H1 (cell line): Measurements from ENCODE around the gene PIGZ. TPM values are rescaled to one million over a fixed set of nuclear protein-coding genes. Genes with fewer than 3 reads are reported as not detected.

Experiments used
- CTCF ChIA-PET: fragments of 300-600 bp; sonication (Branson Sonifier 250); formaldehyde crosslinking; loops from one replicate; lab custom pipeline; 2021; ENCODE audit not compliant: partially characterized antibody; lab: Charles Lee
- POLR2A ChIA-PET: fragments of 300-600 bp; sonication (Branson Sonifier 250); formaldehyde crosslinking; loops from one replicate; lab custom pipeline; 2021; ENCODE audit warnings: inconsistent platforms; ENCODE audit not compliant: partially characterized antibody; lab: Charles Lee
- DNase-seq, 2 experiments: peaks; one replicate each; pipeline versions ENCODE4 v3.0.0 to v3.0.0-alpha.2; 2010 to 2022; ENCODE audit warnings: low spot score in 2 of 2, low read depth in 1 of 2, mixed read lengths in 1 of 2
- FAIRE-seq: peaks from 2 replicates; lab custom pipeline; 2011; peaks lifted over from hg19 to GRCh38; lab: Jason Lieb, UNC
- H2AFZ ChIP-seq: 2 replicates; pipeline ENCODE4 v1.8.1; 2012; ENCODE audit warnings: low read length, inconsistent platforms
- H2AK5ac ChIP-seq: 2 replicates; pipeline ENCODE4 v1.6.1; 2013; ENCODE audit warnings: low read depth, low read length
- H2BK120ac ChIP-seq: replicated peaks from 2 replicates; pipeline ENCODE3; 2013; ENCODE audit warnings: low read depth, low read length, inconsistent platforms
- H2BK12ac ChIP-seq: 2 replicates; pipeline ENCODE4 v1.6.1; 2013; ENCODE audit warnings: low read depth, low read length
- H2BK15ac ChIP-seq: 2 replicates; pipeline ENCODE4 v1.6.1; 2013; ENCODE audit warnings: low read length
- H2BK20ac ChIP-seq: 2 replicates; pipeline ENCODE4 v1.6.1; 2013; ENCODE audit warnings: low read length
- H2BK5ac ChIP-seq: 2 replicates; pipeline ENCODE4 v1.6.1; 2013; ENCODE audit warnings: low read depth, low read length
- H3K14ac ChIP-seq: 2 replicates; pipeline ENCODE4 v1.6.1; 2013; ENCODE audit warnings: inconsistent platforms; ENCODE audit not compliant: insufficient read length
- H3K18ac ChIP-seq: 2 replicates; pipeline ENCODE4 v1.6.1; 2013; ENCODE audit warnings: low read length; ENCODE audit errors: extremely low read depth
- H3K23ac ChIP-seq: 2 replicates; pipeline ENCODE4 v1.6.1; 2013; ENCODE audit warnings: inconsistent platforms; ENCODE audit not compliant: insufficient read length
- H3K23me2 ChIP-seq: 2 replicates; pipeline ENCODE4 v1.6.1; 2013; ENCODE audit warnings: low read depth, low read length
- H3K27ac ChIP-seq: 2 replicates; pipeline ENCODE4 v1.6.1; 2011; ENCODE audit warnings: low read depth, low read length, inconsistent platforms
- H3K27me3 ChIP-seq, 4 experiments: replicated peaks in 1 of 4; 1 replicate in 1 of 4; 2 replicates in 3 of 4; pipeline versions ENCODE4 v1.6.1 to v1.8.1; 2011 to 2013; ENCODE audit warnings: low read length in 3 of 4, mild to moderate bottlenecking in 3 of 4, inconsistent platforms in 2 of 4, mixed read lengths in 2 of 4, moderate library complexity in 1 of 4; ENCODE audit not compliant: control insufficient read depth in 3 of 4, insufficient read depth in 3 of 4; ENCODE audit errors: extremely low read depth in 1 of 4
- H3K36me3 ChIP-seq, 4 experiments: 2 replicates each; pipeline versions ENCODE4 v1.6.1 to v1.8.1; 2011 to 2013; ENCODE audit warnings: mild to moderate bottlenecking in 4 of 4, low read length in 3 of 4, moderate library complexity in 2 of 4, control low read depth in 1 of 4, inconsistent platforms in 1 of 4; ENCODE audit not compliant: insufficient read depth in 4 of 4, control insufficient read depth in 2 of 4
- H3K4ac ChIP-seq: replicated peaks from 2 replicates; pipeline ENCODE3; 2013; ENCODE audit warnings: low read length, low read depth, mixed read lengths, inconsistent platforms; ENCODE audit not compliant: insufficient read length
- H3K4me1 ChIP-seq, 4 experiments: replicated peaks in 1 of 4; 1 replicate in 1 of 4; 2 replicates in 3 of 4; pipeline versions ENCODE4 v1.6.1 to v1.8.1; 2011 to 2013; ENCODE audit warnings: low read length in 3 of 4, inconsistent platforms in 2 of 4, mixed read lengths in 1 of 4; ENCODE audit not compliant: insufficient read depth in 4 of 4, control insufficient read depth in 3 of 4
- H3K4me2 ChIP-seq, 2 experiments: 2 replicates each; pipeline versions ENCODE4 v1.6.1 to v1.8.1; 2011 to 2013; ENCODE audit warnings: low read depth in 2 of 2, low read length in 2 of 2, control low read depth in 1 of 2, inconsistent platforms in 1 of 2, mild to moderate bottlenecking in 1 of 2; ENCODE audit not compliant: insufficient read depth in 1 of 2
- H3K4me3 ChIP-seq, 4 experiments: fragments of 200-600, 300-600 bp in 1 of 4; sonication (generic), shearing (Covaris generic), sonication (Bioruptor Twin) in 1 of 4; 2 replicates each; pipeline versions ENCODE4 v1.5.1 to v1.8.1; 2011 to 2016; ENCODE audit warnings: low read length in 4 of 4, low read depth in 3 of 4, control low read depth in 2 of 4, inconsistent platforms in 2 of 4, mild to moderate bottlenecking in 2 of 4, mixed read lengths in 1 of 4, moderate library complexity in 1 of 4; ENCODE audit not compliant: insufficient read depth in 2 of 4; ENCODE audit errors: extremely low read depth in 1 of 4
- H3K56ac ChIP-seq: replicated peaks from 2 replicates; pipeline ENCODE3; 2013; ENCODE audit warnings: low read depth, mild to moderate bottlenecking, mixed read lengths, low read length, inconsistent platforms; ENCODE audit not compliant: insufficient read length
- H3K79me1 ChIP-seq: 2 replicates; pipeline ENCODE4 v1.6.1; 2013; ENCODE audit warnings: low read depth, low read length, control low read depth
- H3K79me2 ChIP-seq, 2 experiments: 2 replicates each; pipeline versions ENCODE4 v1.6.1 to v1.8.1; 2012 to 2013; ENCODE audit warnings: low read length in 2 of 2, mild to moderate bottlenecking in 2 of 2, inconsistent platforms in 1 of 2; ENCODE audit not compliant: insufficient read depth in 2 of 2, control insufficient read depth in 1 of 2
- H3K9ac ChIP-seq, 4 experiments: replicated peaks in 1 of 4; 1 replicate in 1 of 4; 2 replicates in 3 of 4; pipeline versions ENCODE4 v1.6.1 to v1.8.1; 2011 to 2013; ENCODE audit warnings: low read depth in 3 of 4, low read length in 3 of 4, control low read depth in 2 of 4, mild to moderate bottlenecking in 2 of 4, moderate library complexity in 2 of 4, inconsistent platforms in 1 of 4; ENCODE audit errors: extremely low read depth in 1 of 4
- H3K9me3 ChIP-seq, 2 experiments: 2 replicates each; pipeline versions ENCODE4 v1.6.1 to v1.8.1; 2012 to 2013; ENCODE audit warnings: mild to moderate bottlenecking in 2 of 2, moderate library complexity in 2 of 2, control low read depth in 1 of 2, inconsistent platforms in 1 of 2, low read depth in 1 of 2, low read length in 1 of 2, mixed read lengths in 1 of 2; ENCODE audit not compliant: insufficient read depth in 2 of 2
- H4K20me1 ChIP-seq, 2 experiments: replicated peaks in 1 of 2; 2 replicates each; pipeline versions ENCODE3 to v1.8.1; 2011 to 2013; ENCODE audit warnings: inconsistent platforms in 2 of 2, low read length in 2 of 2, mild to moderate bottlenecking in 1 of 2; ENCODE audit not compliant: insufficient read depth in 2 of 2, control insufficient read depth in 1 of 2
- H4K5ac ChIP-seq: 2 replicates; pipeline ENCODE4 v1.6.1; 2013; ENCODE audit warnings: low read length, low read depth, mixed read lengths, inconsistent platforms; ENCODE audit not compliant: insufficient read length
- H4K8ac ChIP-seq: 2 replicates; pipeline ENCODE4 v1.8.0; 2013; ENCODE audit warnings: mild to moderate bottlenecking, moderate library complexity, low read length, inconsistent platforms; ENCODE audit not compliant: insufficient read depth; ENCODE audit errors: extremely low read depth
- H4K91ac ChIP-seq: replicated peaks from 2 replicates; pipeline ENCODE3; 2013; ENCODE audit warnings: low read length, mixed read lengths, inconsistent platforms; ENCODE audit not compliant: insufficient read length
- ASH2L ChIP-seq: fragments of 200-600, 300-600 bp; sonication (generic); IDR thresholded peaks from one replicate; pipeline ENCODE4 v1.7.1; 2017; ENCODE audit warnings: low read length
- CTBP2 ChIP-seq: IDR thresholded peaks from 2 replicates; pipeline ENCODE4 v1.7.0; 2011; ENCODE audit warnings: borderline replicate concordance, mild to moderate bottlenecking, moderate library complexity, mixed read lengths, low read length; ENCODE audit not compliant: insufficient read depth, insufficient read length
- EZH2 ChIP-seq: fragments of 200-600 bp; sonication (generic); IDR thresholded peaks from 2 replicates; pipeline ENCODE4 v1.7.1; 2012; ENCODE audit warnings: low read depth, mild to moderate bottlenecking, moderate library complexity, low read length, inconsistent platforms; ENCODE audit not compliant: severe bottlenecking
- GTF2F1 ChIP-seq: IDR thresholded peaks from 2 replicates; pipeline ENCODE4 v1.6.1; 2012; ENCODE audit warnings: low read depth, low read length, improper control_type of control experiment, borderline replicate concordance
- KDM4A ChIP-seq: IDR thresholded peaks from one replicate; pipeline ENCODE4 v1.7.1; 2012; ENCODE audit warnings: low read depth, mild to moderate bottlenecking, moderate library complexity, low read length, inconsistent platforms; ENCODE audit not compliant: severe bottlenecking
- SP2 ChIP-seq: IDR thresholded peaks from 2 replicates; pipeline ENCODE4 v1.6.1; 2012; ENCODE audit warnings: mild to moderate bottlenecking, low read length, inconsistent platforms
- SUZ12 ChIP-seq: fragments of 200-600 bp; sonication (generic); IDR thresholded peaks from 2 replicates; pipeline ENCODE4 v1.6.1; 2012; ENCODE audit warnings: mild to moderate bottlenecking, inconsistent platforms, low read length, moderate library complexity, mixed read lengths
- ZNF274 ChIP-seq: IDR thresholded peaks from 2 replicates; pipeline ENCODE4 v1.7.0; 2012; ENCODE audit warnings: low read length, borderline replicate concordance; ENCODE audit errors: extremely low read depth
- WGBS, 2 experiments: shearing (Covaris generic) in 1 of 2; methylation state at CpG; one replicate each; pipeline versions ENCODE4 v1.1.6 to v1.1.7; 2013 to 2015; ENCODE audit warnings: low lambda C conversion rate in 2 of 2, mixed read lengths in 2 of 2, inconsistent platforms in 1 of 2, low coverage in 1 of 2, missing lambda C conversion rate in 1 of 2; ENCODE audit not compliant: insufficient replicate concordance in 2 of 2, insufficient coverage in 1 of 2, insufficient read length in 1 of 2; ENCODE audit errors: extremely low coverage in 1 of 2, missing lambda C conversion rate in 1 of 2; 5-methylcytosine and 5-hydroxymethylcytosine counted together
- polyA plus RNA-seq, 7 experiments: library from polyadenylated mRNA; depleted of rRNA in 3 of 7; stranded (reverse) in 5 of 7; unstranded in 2 of 7; fragments of >200 nt in 5 of 7; fragments of 200-250 nt in 2 of 7; gene quantifications; 1 replicate in 5 of 7; 2 replicates in 1 of 7; 4 replicates in 1 of 7; pipeline versions ENCODE4 v1.2.1 to v1.2.3, GENCODE V29; 2011 to 2013; ENCODE audit warnings: missing spikeins in 2 of 7, mixed read lengths in 2 of 7
- total RNA-seq: library from RNA; stranded (reverse); fragmentation: NEBNext Ultra II Directional; extraction: Animal tissue kit (Norgen Biotek cat#: 25700); gene quantifications from 2 replicates; pipeline ENCODE4 v1.2.1, GENCODE V29; 2021

The PIGZ gene
- total and polyA plus RNA-seq, 2 of the 8 experiments (the other 6 are each of a cell fraction or from before 2014, with no cell fraction given): 0.32 TPM; not detected in 1

DNA sequence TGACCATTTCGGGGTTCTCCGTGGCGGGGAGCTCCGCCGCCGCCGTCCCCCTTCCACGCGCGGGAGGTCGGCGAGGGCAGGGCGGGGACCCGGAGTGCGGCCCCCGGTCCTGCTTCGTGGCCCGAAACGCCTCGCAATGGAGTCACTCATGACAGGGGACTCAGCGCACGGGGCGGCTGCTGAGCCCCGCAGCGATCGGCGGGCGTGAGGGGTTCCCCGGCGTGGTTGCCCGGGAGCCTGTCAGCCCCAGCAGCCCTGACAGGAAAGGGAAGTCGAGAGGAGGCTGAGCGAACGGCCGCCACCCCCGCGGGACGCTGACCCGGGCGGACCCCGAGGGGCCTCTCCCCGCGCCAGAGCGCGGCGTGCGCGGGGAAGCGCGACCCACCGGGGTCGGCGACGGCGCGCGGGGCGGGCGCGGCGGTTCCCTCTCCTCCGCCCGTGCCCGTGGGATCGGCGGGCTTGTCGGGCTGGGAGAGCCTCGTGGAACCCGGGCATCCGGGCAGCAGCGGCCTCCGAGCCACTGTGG, 564 bp upstream of the PIGZ start:
- Histone ChIP-seq H3K56ac (no peak overlapping the region), H3K79me1 (no peaks in the 10 kb centered on the region), H3K23ac (no peak overlapping the region), H4K91ac (no peak overlapping the region), H2AFZ (no peak overlapping the region), H2BK12ac (no peak overlapping the region), H4K20me1 (no peaks in the 10 kb centered on the region), H3K18ac (no peak overlapping the region), H4K5ac (no peak overlapping the region), H2BK15ac (no peak overlapping the region), H3K4me3 (peak overlapping the region; percentile 26 to 74 (median 31)), H3K4me2 (peak overlapping the region; percentile 70 to 88), H3K4me1 (peaks cover 0 to 24% (median 10%) of the 10 kb centered on the region in 4 experiments; a peak in 5 of 7 replicates), H3K79me2 (no peaks in the 10 kb centered on the region), H3K23me2 (peaks cover 10% of the 10 kb centered on the region; the same call in 1 of the 2 replicates), H3K36me3 (peaks cover 0 to 8% (median 0%) of the 10 kb centered on the region in 4 experiments; a peak in 1 of 8 replicates), H3K9ac (no peak overlapping the region), H3K27ac (no peak overlapping the region), H4K8ac (peak overlapping the region; percentile 85), H3K4ac (no peak overlapping the region), H2AK5ac (no peak overlapping the region), H2BK20ac (no peak overlapping the region), H3K27me3 (peaks cover 52 to 66% (median 63%) of the 10 kb centered on the region in 4 experiments), H3K9me3 (no peaks in the 10 kb centered on the region), H2BK5ac (no peak overlapping the region), H2BK120ac (no peak overlapping the region), H3K14ac (no peak overlapping the region)
- WGBS, 2 experiments: 2% methylated on average over 43 of the region's 72 CpGs; no CpG with 5 or more reads in 1 of the 2 experiments
- FAIRE-seq (no peak), DNase-seq (no peak)
- ChIA-PET CTCF (interaction anchor here (1.1 to 2.2 kb wide), 6 partner anchors 9 to 445 kb away, joined by 3 to 6 read pairs (median 4); no protein-coding TSS in a partner anchor), POLR2A (interaction anchor here (0.7 to 1.0 kb wide), 2 partner anchors 20 to 27 kb away, joined by 3 to 6 read pairs; partner anchors contain the start of gene NCBP2)
- TF ChIP-seq EZH2: peak; percentile 63
- no peak for TF ChIP-seq GTF2F1
- peak; percentile 62; the same call in 1 of the 2 replicates for TF ChIP-seq SUZ12
- TF ChIP-seq ASH2L: peak; percentile 24
- TF ChIP-seq KDM4A: peak; percentile 29
- TF ChIP-seq CTBP2: peak; percentile 33
- no peak for TF ChIP-seq ZNF274
- no peak for TF ChIP-seq SP2
